ENCODE results near the gene CCDC148.

The CCDC148 gene

GRCh38 chr2:158478237-158478636 is 21.7 kb upstream of the CCDC148 start:
- TF ChIP-seq TAF1 (IDR thresholded peaks at IDR 0.05; ENCODE audit: borderline replicate concordance, insufficient read depth, low read length) (no peak), REST (IDR thresholded peaks at IDR 0.05; ENCODE audit: insufficient read depth in 1 of 2, low read depth in 2 of 2, low read length in 2 of 2) (no peak), FOXP2 (optimal IDR thresholded peaks at IDR 0.05; ENCODE audit: borderline replicate concordance, extremely low read depth, extremely low read length, insufficient read depth) (no peak)

- no peak for TF ChIP-seq REST (IDR thresholded peaks at IDR 0.05; ENCODE audit: insufficient read depth in 1 of 2, low read depth in 2 of 2, low read length in 2 of 2)
- TF ChIP-seq POLR2AphosphoS5 (IDR thresholded peaks at IDR 0.05; ENCODE audit: low read depth, low read length) = no peak
- TF ChIP-seq FOXP2 (optimal IDR thresholded peaks at IDR 0.05; ENCODE audit: borderline replicate concordance, extremely low read depth, extremely low read length, insufficient read depth) = no peak
- TF ChIP-seq TAF1 (IDR thresholded peaks at IDR 0.05; ENCODE audit: borderline replicate concordance, insufficient read depth, low read length) = no peak
- TF ChIP-seq SIN3A (IDR thresholded peaks at IDR 0.05; ENCODE audit: borderline replicate concordance, insufficient read depth, low read length) = no peak
Measured at GRCh38 chr2:158477202-158477601, 20.6 kb upstream of the CCDC148 start.

- no peak for TF ChIP-seq SIN3A (IDR thresholded peaks at IDR 0.05; ENCODE audit: borderline replicate concordance, insufficient read depth, low read length)
Measured at GRCh38 chr2:158473719-158474392, 17.3 kb upstream of the CCDC148 start.

- TF ChIP-seq FOXP2 (optimal IDR thresholded peaks at IDR 0.05; ENCODE audit: borderline replicate concordance, extremely low read depth, extremely low read length, insufficient read depth) = no peak
- TF ChIP-seq POLR2AphosphoS5 (IDR thresholded peaks at IDR 0.05; ENCODE audit: low read depth, low read length) = no peak
- TF ChIP-seq SIN3A (IDR thresholded peaks at IDR 0.05; ENCODE audit: borderline replicate concordance, insufficient read depth, low read length) = no peak
- no peak for TF ChIP-seq TAF1 (IDR thresholded peaks at IDR 0.05; ENCODE audit: borderline replicate concordance, insufficient read depth, low read length)
- TF ChIP-seq REST (IDR thresholded peaks at IDR 0.05; ENCODE audit: insufficient read depth in 1 of 2, low read depth in 2 of 2, low read length in 2 of 2) = no peak
Measured at GRCh38 chr2:158467248-158467647, 10.7 kb upstream of the CCDC148 start.

GRCh38 chr2:158464426-158465281 is 8.1 kb upstream of the CCDC148 start:
- no peak for TF ChIP-seq POLR2AphosphoS5 (IDR thresholded peaks at IDR 0.05; ENCODE audit: low read depth, low read length)
- TF ChIP-seq SIN3A (IDR thresholded peaks at IDR 0.05; ENCODE audit: borderline replicate concordance, insufficient read depth, low read length) = no peak
- no peak for TF ChIP-seq FOXP2 (optimal IDR thresholded peaks at IDR 0.05; ENCODE audit: borderline replicate concordance, extremely low read depth, extremely low read length, insufficient read depth)
- no peak for TF ChIP-seq REST (IDR thresholded peaks at IDR 0.05; ENCODE audit: insufficient read depth in 1 of 2, low read depth in 2 of 2, low read length in 2 of 2)
- TF ChIP-seq TAF1 (IDR thresholded peaks at IDR 0.05; ENCODE audit: borderline replicate concordance, insufficient read depth, low read length) = no peak
